ENCODE results near the gene ATP8B4. TPM values are rescaled to one million over a fixed set of nuclear protein-coding genes. Genes with fewer than 3 reads are reported as not detected.

ATP8B4 gene
- polyA plus RNA-seq, 1 donor (not counting 4 experiments of a cell fraction or from before 2014, with no cell fraction given): 0.05 TPM

- DNase-seq (ENCODE audit: low read depth, low spot score) (no peak), FAIRE-seq (no peak)
- H2AFZ ChIP-seq (ENCODE audit: control insufficient read depth, low read length): no peak overlapping the region
- no peaks in the 10 kb centered on the region for H3K9me3 ChIP-seq (ENCODE audit: control insufficient read depth, low read depth, low read length)
- no peaks in the 10 kb centered on the region for H3K4me1 ChIP-seq (ENCODE audit: control insufficient read depth, extremely low read depth, insufficient read depth, low read length)
- H3K9ac ChIP-seq (ENCODE audit: control insufficient read depth, extremely low read depth, insufficient read depth, low read length): no peak overlapping the region
- H3K27ac ChIP-seq (ENCODE audit: control insufficient read depth, insufficient read depth, low read length): no peak overlapping the region
- no peaks in the 10 kb centered on the region for H4K20me1 ChIP-seq (ENCODE audit: control insufficient read depth, extremely low read depth, insufficient read depth, low read length)
- H3K27me3 ChIP-seq (ENCODE audit: control insufficient read depth, extremely low read depth, insufficient read depth, low read length): no peaks in the 10 kb centered on the region
- H3K79me2 ChIP-seq (ENCODE audit: control insufficient read depth, insufficient read depth, low read length): no peaks in the 10 kb centered on the region
- dilution Hi-C loops (cut with MboI; ENCODE audit: extremely low pct_ligation_motif_present, low sequenced_read_pairs): no loop called here
- H3K9me1 ChIP-seq (ENCODE audit: control insufficient read depth, extremely low read depth, insufficient read depth, low read length): no peaks in the 10 kb centered on the region
- no peak overlapping the region for H3K4me3 ChIP-seq (ENCODE audit: control insufficient read depth in 2 of 3, extremely low read depth in 1 of 3, insufficient read depth in 2 of 3, low read depth in 1 of 3, low read length in 3 of 3)
- no peak for TF ChIP-seq CTCF (optimal IDR thresholded peaks at IDR 0.05 in 1 of 3, IDR thresholded peaks at IDR 0.05 in 1 of 3, conservative IDR thresholded peaks at IDR 0.05 in 1 of 3; ENCODE audit: extremely low read depth in 1 of 3, insufficient read depth in 2 of 3, low read length in 3 of 3)
- no peak for TF ChIP-seq EZH2 (IDR thresholded peaks at IDR 0.05; ENCODE audit: low read length)
- no peak overlapping the region for H3K4me2 ChIP-seq (ENCODE audit: control insufficient read depth, extremely low read depth, insufficient read depth, low read depth, low read length)
- H3K36me3 ChIP-seq (ENCODE audit: control insufficient read depth in 2 of 2, extremely low read depth in 1 of 2, insufficient read depth in 2 of 2, low read length in 2 of 2): no peaks in the 10 kb centered on the region
Observed at GRCh38 chr15:49888734-49889133, 230.3 kb downstream of the ATP8B4 start.

GRCh38 chr15:49888323-49888693 lies 230.7 kb downstream of the ATP8B4 start:
- Histone ChIP-seq H3K9ac (ENCODE audit: control insufficient read depth, extremely low read depth, insufficient read depth, low read length) (no peak overlapping the region), H3K36me3 (ENCODE audit: control insufficient read depth in 2 of 2, extremely low read depth in 1 of 2, insufficient read depth in 2 of 2, low read length in 2 of 2) (no peaks in the 10 kb centered on the region), H3K4me1 (ENCODE audit: control insufficient read depth, extremely low read depth, insufficient read depth, low read length) (no peaks in the 10 kb centered on the region), H3K4me2 (ENCODE audit: control insufficient read depth, extremely low read depth, insufficient read depth, low read depth, low read length) (no peak overlapping the region), H3K27ac (ENCODE audit: control insufficient read depth, insufficient read depth, low read length) (no peak overlapping the region), H2AFZ (ENCODE audit: control insufficient read depth, low read length) (no peak overlapping the region), H3K4me3 (ENCODE audit: control insufficient read depth in 2 of 3, extremely low read depth in 1 of 3, insufficient read depth in 2 of 3, low read depth in 1 of 3, low read length in 3 of 3) (no peak overlapping the region), H3K79me2 (ENCODE audit: control insufficient read depth, insufficient read depth, low read length) (no peaks in the 10 kb centered on the region), H4K20me1 (ENCODE audit: control insufficient read depth, extremely low read depth, insufficient read depth, low read length) (no peaks in the 10 kb centered on the region), H3K9me1 (ENCODE audit: control insufficient read depth, extremely low read depth, insufficient read depth, low read length) (no peaks in the 10 kb centered on the region), H3K27me3 (ENCODE audit: control insufficient read depth, extremely low read depth, insufficient read depth, low read length) (no peaks in the 10 kb centered on the region), H3K9me3 (ENCODE audit: control insufficient read depth, low read depth, low read length) (no peaks in the 10 kb centered on the region)
- dilution Hi-C loops (cut with MboI; ENCODE audit: extremely low pct_ligation_motif_present, low sequenced_read_pairs): no loop called here
- TF ChIP-seq EZH2 (IDR thresholded peaks at IDR 0.05; ENCODE audit: low read length) (no peak), CTCF (optimal IDR thresholded peaks at IDR 0.05 in 1 of 3, IDR thresholded peaks at IDR 0.05 in 1 of 3, conservative IDR thresholded peaks at IDR 0.05 in 1 of 3; ENCODE audit: extremely low read depth in 1 of 3, insufficient read depth in 2 of 3, low read length in 3 of 3) (no peak)
- DNase-seq (ENCODE audit: low read depth, low spot score): no peak
- FAIRE-seq: no peak
